ENCODE results near the gene ZNF185.
A peak's percentile ranks its signal among the peaks of the same experiment; 100 is the strongest.
"Not testable (repeated sequence)": the region's sequence is repeated elsewhere in the genome, so short reads cannot be mapped to it uniquely, and the experiment has no call there.

Gene ZNF185

DNA sequence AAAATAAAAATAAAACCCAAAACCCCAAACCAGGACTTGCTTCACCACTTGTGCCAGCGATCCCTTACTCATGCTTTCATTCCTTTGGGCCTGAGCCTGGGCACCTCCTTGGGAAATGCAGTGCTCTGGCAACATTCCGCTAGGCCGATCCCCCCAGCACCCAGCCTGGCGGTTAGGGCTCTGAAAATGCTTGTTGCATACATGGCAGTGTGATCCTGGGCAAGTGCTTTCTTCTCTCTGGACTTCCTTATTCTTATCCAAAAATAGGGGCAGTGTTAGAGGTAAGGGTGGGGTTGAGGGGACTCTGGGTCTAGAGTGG, 4.6 kb downstream of the ZNF185 start:
- TF ChIP-seq, protein P1, sequence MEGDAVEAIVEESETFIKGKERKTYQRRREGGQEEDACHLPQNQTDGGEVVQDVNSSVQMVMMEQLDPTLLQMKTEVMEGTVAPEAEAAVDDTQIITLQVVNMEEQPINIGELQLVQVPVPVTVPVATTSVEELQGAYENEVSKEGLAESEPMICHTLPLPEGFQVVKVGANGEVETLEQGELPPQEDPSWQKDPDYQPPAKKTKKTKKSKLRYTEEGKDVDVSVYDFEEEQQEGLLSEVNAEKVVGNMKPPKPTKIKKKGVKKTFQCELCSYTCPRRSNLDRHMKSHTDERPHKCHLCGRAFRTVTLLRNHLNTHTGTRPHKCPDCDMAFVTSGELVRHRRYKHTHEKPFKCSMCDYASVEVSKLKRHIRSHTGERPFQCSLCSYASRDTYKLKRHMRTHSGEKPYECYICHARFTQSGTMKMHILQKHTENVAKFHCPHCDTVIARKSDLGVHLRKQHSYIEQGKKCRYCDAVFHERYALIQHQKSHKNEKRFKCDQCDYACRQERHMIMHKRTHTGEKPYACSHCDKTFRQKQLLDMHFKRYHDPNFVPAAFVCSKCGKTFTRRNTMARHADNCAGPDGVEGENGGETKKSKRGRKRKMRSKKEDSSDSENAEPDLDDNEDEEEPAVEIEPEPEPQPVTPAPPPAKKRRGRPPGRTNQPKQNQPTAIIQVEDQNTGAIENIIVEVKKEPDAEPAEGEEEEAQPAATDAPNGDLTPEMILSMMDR (IDR thresholded peaks at IDR 0.05; ENCODE audit: low read depth, low read length), result no peak
- H3K4me1 ChIP-seq, result peaks cover 16% of the 10 kb centered on the region
- DNase-seq, result no peak
- no peak overlapping the region for H3K4me3 ChIP-seq (ENCODE audit: low read depth, low read length)
- no peaks in the 10 kb centered on the region for H3K36me3 ChIP-seq
- H3K27me3 ChIP-seq, result no peaks in the 10 kb centered on the region
- no peaks in the 10 kb centered on the region for H3K9me3 ChIP-seq

DNA sequence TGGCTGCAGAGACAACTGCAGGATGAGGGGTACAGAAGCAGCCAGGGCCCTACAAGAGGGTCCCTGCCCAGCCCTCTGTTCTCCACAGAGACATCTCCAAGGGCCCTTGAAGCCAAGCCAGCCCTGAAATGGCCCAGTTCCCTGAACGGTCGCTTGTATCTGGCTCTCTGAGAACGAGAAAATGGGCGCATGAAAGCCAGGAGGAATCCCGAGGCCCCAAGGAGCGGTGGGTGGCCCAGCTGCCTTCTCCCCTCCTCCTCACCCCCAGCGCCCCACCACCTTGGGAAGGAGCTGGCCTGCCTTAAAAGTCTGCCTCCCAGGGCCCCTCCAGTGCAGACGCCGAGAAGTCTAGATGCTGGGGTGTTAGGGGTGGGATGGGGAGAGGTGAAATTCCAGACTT, 5.7 kb downstream of the ZNF185 start:
- no peaks in the 10 kb centered on the region for H3K36me3 ChIP-seq
- H3K27me3 ChIP-seq, result no peaks in the 10 kb centered on the region
- DNase-seq, result no peak
- TF ChIP-seq, protein P1 (IDR thresholded peaks at IDR 0.05; ENCODE audit: low read depth, low read length), result no peak
- H3K4me3 ChIP-seq (ENCODE audit: low read depth, low read length), result no peak overlapping the region
- no peaks in the 10 kb centered on the region for H3K9me3 ChIP-seq
- peaks cover 22% of the 10 kb centered on the region for H3K4me1 ChIP-seq

DNA sequence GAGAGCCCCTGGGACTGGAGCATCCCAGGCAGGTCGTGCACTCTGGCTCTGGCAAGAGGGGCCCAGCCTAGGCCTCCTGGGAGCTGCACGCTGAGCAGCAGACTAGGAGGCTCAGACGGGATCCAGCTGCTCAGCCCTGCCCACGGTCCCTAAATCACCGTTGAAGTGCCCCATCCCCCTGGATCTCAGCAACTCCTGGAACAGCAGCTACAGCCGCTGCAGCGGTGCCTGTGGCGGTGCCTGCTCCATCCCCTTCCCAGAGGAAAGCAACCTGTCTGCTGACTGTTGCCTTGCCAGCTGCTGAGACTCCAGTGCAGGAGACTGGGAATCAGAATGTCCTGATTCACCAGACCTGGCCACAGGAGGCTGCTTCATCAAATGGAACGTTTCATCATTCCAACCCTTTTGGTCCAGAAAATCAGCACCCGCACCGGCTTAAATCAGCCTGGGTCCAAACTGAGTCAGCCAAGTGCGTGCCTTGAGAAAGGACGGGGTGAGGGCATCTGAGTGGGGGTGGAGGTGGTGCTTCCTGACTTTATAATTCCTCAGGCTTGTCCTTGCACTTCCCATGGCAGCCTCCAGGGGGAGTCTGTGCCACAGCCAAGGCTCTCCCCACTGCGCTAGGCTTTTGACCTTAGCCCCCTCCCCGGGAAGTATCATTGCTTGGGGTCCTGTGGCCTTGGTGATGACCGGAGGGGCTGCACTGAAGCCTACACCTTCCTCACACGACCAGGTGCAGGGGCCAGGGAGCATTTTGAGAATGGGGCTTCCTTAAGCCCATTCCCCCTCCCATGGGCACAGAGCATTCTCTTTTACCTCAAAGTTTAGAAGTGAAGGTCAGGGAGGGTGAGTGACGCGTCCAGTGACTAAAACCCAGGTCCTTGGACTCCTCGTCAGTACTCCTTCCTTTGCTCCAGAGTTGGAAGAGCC, 6.5 kb downstream of the ZNF185 start:
- H3K36me3 ChIP-seq, result no peaks in the 10 kb centered on the region
- H3K27me3 ChIP-seq, result no peaks in the 10 kb centered on the region
- no peaks in the 10 kb centered on the region for H3K9me3 ChIP-seq
- peak; percentile 63 for DNase-seq
- H3K4me1 ChIP-seq, result peaks cover 22% of the 10 kb centered on the region
- TF ChIP-seq, protein P1 (IDR thresholded peaks at IDR 0.05; ENCODE audit: low read depth, low read length), result peak; percentile 80
- peak overlapping the region; percentile 27; the same call in 1 of the 2 replicates for H3K4me3 ChIP-seq (ENCODE audit: low read depth, low read length)

DNA sequence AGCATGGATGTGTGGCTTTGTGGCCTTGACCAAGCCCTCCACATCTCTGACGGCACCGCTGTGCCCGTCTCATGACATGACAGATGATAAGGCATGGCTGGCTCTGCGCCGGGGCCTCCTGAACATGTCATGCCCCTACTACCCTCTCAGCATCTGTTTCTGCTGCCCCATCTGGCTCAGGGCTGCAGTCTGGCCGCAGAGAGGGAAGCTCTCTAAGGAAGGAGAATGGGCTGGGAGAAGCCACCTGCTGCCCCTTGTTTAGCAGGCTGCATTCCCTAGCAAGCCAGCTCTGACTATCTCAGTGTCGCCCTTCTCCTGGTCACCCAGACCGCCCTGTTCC, 7.2 kb downstream of the ZNF185 start:
- no peaks in the 10 kb centered on the region for H3K27me3 ChIP-seq
- TF ChIP-seq, protein P1 (IDR thresholded peaks at IDR 0.05; ENCODE audit: low read depth, low read length), result no peak
- DNase-seq, result peak; percentile 61

DNA sequence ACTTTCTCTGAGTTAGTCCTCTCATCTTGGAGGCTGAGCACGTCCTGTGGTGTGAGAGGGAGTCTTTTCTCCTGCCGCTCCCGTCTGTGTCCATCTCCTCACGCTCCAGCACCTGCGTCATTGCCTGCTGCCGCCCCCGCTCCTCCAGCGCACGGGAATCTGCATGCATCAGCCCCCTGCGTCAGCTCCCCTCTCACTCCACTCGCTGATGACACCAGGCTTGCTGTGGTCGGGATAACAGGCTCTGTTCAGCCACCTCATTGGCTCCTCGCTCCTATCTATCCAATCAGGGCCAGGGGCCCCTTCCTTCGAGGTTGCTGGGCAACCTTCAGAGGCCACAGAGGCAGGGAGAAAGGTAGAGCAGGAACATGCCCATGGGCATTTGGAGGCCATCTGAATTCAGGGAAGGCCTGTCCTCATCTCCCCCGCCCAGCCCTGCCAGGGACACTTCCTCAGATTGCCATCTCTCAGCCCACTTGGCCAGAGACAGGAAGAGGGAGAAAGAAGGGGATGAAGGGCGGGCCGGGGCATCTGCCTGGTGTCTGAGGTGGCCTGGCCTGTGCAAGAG, 9.3 kb downstream of the ZNF185 start:
- no peaks in the 10 kb centered on the region for H3K9me3 ChIP-seq
- DNase-seq, result peak; percentile 78
- no peaks in the 10 kb centered on the region for H3K27me3 ChIP-seq
- H3K4me1 ChIP-seq, result peaks cover 22% of the 10 kb centered on the region
- TF ChIP-seq, protein P1 (IDR thresholded peaks at IDR 0.05; ENCODE audit: low read depth, low read length), result no peak
- H3K36me3 ChIP-seq, result no peaks in the 10 kb centered on the region
- H3K4me3 ChIP-seq (ENCODE audit: low read depth, low read length), result peak overlapping the region; percentile 43

More for the DNA sequence above, 7.2 kb downstream of the ZNF185 start:
- H3K4me3 ChIP-seq (ENCODE audit: low read depth, low read length), result 0 out of 2 replicates have a peak overlapping the region, but pooled peaks have one; percentile 10
- no peaks in the 10 kb centered on the region for H3K9me3 ChIP-seq
- H3K4me1 ChIP-seq, result peaks cover 22% of the 10 kb centered on the region
- no peaks in the 10 kb centered on the region for H3K36me3 ChIP-seq

DNA sequence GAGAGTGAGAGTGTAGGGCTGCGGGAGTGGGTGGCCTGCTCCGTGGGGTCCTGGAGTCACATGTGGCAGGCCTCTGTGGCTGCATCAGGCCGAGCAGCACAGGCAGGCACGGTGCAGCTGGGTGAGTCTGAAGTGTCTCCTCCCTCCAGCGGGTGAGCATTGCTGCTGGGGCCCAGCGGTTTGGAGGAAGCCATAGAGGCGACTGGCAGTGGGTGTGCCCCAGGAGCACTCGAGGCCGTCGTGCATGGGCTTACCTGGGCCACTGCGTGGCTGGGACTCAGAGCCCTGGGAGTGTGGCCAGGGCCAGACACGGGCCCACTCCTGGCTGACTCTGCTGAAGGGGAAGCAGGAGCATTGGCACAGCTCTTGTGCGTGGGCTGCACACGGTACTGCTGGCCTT, 10.6 kb downstream of the ZNF185 start:
- no peak for DNase-seq
- Histone ChIP-seq H3K36me3 (no peaks in the 10 kb centered on the region), H3K4me1 (peaks cover 22% of the 10 kb centered on the region), H3K4me3 (ENCODE audit: low read depth, low read length) (no peak overlapping the region), H3K27me3 (no peaks in the 10 kb centered on the region), H3K9me3 (no peaks in the 10 kb centered on the region)
- TF ChIP-seq, protein P1 (IDR thresholded peaks at IDR 0.05; ENCODE audit: low read depth, low read length), result no peak

DNA sequence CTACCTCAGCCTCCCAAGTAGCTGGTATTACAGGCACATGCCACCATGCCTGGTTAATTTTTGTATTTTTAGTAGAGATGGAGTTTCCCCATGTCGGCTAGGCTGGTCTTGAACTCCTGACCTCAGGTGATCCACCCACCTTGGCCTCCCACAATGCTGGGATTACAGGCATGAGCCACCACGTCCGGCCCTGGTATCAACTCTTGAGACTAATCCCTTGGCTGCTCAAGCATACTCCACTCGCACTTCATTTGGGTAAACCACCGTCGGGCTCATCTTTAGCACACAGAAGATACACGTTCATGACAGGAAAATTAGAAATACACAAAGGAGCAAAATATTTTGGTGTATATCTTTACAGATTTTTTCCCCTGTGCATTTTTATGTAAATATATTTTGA, 12.2 kb downstream of the ZNF185 start:
- not testable (repeated sequence) for H3K4me3 ChIP-seq (ENCODE audit: low read depth, low read length); DNase-seq; H3K36me3 ChIP-seq; H3K9me3 ChIP-seq; H3K27me3 ChIP-seq
- H3K4me1 ChIP-seq, result peaks cover 13% of the 10 kb centered on the region
